Activated T-cell treated with anti-CD3 and anti-CD28 coated beads for 1 hour (primary cell): ENCODE measurements around the gene NOLC1.

Experiments
- DNase-seq: peaks from one replicate; pipeline ENCODE4 v3.0.0-alpha.2; 2020; ENCODE audit warnings: low read depth

NOLC1 gene

DNA sequence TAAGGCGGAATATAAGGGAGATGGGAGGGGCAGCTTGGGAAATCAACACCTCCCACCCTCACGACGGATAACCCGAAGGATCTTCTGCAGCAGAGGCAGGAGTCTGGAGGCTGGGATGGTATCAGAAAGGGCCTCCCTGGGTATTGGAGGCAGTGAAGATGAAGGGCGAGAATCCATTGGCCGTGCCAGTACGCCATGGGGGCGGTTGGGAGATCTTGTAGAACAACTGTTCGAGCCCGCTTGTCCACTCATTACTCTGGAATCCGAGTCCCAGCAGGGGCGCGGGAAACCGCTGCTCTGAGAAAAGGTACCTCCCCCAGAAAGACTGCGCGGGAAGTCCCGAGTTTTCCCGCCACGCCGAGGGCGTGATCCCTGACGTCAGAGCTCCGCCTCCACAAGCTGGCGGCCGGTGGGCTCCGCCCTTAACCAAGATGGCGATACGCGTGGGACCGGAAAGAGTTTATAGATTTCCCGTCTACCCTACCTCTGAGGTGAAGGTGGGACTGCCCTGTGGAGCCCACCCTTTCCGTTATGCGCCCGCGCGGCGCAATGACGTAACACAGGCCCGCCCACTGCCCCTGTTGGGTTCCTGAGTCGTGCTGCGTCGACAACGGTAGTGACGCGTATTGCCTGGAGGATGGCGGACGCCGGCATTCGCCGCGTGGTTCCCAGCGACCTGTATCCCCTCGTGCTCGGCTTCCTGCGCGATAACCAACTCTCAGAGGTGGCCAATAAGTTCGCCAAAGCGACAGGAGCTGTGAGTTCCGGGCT lies at the start of gene NOLC1:
TSS of gene NOLC1 (plus strand) at position 616 of the 771 bp plus-strand sequence. CDS start at position 638, 22 bp downstream.
- DNase-seq, result peak; percentile 99

DNA sequence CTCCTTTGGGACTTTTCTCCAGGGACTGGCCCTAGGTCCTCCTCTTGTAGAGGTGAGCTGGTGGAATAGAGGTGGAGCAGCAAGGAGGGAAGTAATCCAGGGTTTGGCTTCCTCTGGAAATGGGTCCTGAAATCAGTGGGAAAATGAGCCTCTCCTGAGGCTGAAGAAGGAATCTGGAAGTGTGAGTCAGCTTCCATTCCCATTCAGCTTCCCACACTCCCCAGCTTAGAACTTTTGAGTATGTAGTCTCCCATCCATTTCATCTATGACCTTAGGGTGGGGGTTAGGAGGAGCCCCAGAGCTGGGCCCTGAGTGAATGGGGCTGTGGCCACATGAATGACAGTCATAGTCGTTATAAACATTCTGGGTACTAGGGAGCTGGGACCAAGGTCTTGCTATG lies 49.8 kb upstream of the NOLC1 start:
- DNase-seq, result no peak

DNA sequence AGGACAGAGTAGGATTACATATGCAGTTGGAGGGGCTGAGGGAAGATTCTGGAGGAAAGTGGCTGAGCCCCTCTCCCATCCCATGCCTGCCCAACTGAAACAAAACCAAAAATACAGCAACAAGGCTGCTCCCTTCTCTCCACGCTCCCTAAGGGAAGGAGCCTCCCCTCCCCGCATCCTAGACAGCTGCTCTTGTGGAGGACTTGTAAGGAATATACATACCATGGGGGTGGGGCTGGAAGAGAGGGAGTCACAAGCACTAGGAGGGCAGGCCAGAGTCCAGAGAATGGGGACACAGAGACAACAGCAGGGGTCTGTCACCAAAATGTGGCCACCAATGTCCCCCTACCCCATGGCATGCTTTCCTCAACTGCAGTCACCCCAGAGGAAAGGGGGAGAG lies 45.2 kb upstream of the NOLC1 start:
- DNase-seq, result no peak

DNA sequence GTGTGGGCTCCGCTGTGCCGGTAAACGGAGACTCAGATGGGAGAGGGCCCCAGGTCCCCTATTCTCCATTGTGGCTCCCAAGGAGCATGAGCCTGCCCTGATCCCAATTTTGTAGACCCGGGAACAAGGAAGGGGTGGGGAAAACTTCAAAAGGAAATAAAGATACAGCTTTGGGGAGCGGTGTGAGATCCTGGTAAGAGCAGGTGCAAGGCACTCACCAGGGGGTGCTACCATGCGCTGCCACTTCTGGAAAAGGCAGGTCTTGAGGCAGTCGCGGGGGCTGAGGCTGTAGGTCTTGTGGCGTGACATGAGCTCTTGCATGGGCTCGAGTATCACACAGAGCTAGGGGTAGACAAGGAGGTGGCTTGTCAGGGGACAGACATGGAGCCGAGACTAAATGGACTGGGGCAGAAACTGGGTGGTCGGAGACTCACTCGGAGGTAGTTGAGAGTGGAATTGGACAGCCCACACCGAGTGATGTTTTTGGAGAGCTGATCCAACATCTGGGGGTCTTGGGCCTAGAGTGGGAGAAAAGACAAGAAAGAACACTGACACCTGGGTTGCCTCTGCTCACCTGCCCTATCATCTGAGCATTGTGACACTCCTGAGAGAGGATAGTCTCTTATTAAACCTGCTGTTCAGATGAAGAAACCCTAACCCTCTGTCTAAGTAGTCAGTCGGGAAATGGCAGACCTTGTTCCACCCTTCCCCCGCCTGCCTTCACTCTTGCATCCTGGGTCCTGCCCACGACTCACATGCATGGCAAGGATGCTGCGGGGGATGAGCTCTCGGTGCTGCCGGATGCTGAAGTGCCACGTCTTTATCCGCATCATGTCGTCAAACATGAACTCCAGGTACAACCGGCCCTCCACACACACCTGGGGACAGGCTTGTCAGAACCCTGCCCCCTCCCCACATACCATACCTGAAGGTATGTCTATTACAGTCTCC lies 42.7 kb upstream of the NOLC1 start:
- no peak for DNase-seq

DNA sequence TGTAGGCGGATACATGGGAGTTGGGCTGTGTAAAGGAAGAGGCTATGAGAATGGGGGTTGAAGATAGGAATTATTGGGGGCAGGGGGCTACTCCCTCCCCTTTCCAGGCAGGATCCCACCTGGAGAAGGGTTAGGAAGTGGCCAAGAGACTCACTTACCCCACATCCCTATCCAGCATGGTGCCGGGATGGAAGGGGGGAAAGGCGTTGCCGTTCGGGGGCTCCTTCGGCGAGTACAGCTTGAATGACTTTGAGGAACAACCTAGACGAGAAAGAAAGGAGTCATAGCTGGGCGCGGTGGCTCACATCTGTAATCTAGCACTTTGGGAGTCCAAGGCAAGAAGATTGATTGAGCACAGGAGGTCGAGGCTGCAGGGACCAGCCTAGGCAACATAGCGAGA lies 40.9 kb upstream of the NOLC1 start:
- no peak for DNase-seq

DNA sequence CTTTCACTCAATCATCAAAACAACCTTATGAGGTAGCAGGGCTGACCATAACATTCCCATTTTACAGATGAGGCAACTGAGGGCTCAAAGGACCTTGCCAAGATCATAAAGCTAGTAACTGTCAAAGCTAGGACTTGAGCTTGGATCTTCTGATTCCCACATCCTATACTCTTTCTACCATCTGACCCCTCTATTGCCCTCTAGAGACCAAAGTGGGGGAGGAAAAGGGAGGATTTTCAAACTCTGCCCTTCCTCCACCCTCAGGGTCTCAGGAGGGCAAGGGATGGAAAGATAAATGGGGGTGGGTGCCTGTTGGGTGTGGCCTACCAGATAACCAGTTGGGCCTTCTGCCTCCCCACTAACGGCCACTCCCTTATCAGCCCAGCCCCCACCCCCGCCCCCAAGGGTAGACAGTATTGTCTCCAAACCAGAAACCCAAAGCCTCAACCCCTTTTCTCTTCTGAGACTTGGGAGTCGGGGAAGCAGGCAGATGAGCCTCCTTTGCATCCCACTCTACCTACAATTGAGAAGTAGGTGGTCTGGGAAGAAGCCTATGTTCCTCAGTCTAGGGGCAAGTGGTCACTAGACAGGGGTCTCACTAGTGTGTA lies 39.9 kb upstream of the NOLC1 start:
- DNase-seq, result no peak

DNA sequence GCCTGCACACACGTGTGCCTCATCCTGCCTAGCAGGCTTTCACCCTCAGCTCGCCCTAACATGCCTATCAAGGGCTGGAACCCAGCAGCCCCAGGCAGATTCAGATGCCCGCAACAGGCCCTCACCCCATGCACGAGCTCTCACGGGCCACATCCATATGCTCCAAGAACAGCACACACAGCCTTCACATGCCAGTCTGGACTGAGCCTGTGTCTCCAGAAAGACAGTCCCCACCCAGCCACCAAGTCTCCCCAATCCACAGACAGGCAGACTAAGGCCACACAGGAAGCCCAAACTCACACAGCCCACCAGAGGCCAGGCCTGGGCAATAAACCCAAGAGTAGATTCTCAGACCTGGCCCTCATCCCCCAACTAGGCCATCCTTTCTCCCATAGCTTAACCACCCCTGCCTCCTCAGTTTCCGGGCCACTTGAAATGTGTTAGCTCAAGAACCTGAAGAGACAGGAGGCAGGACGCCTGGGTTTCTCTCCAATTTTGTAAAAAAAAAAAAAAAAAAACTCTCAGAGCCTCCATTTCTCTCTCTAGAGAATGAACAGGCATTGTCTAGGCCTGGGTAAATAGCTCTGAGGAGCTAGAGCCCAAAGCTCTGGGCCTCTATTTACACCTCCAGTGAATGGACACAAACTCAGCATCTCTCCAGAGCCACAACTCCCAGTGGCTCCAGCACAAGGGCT lies 38.8 kb upstream of the NOLC1 start:
- DNase-seq, result no peak

DNA sequence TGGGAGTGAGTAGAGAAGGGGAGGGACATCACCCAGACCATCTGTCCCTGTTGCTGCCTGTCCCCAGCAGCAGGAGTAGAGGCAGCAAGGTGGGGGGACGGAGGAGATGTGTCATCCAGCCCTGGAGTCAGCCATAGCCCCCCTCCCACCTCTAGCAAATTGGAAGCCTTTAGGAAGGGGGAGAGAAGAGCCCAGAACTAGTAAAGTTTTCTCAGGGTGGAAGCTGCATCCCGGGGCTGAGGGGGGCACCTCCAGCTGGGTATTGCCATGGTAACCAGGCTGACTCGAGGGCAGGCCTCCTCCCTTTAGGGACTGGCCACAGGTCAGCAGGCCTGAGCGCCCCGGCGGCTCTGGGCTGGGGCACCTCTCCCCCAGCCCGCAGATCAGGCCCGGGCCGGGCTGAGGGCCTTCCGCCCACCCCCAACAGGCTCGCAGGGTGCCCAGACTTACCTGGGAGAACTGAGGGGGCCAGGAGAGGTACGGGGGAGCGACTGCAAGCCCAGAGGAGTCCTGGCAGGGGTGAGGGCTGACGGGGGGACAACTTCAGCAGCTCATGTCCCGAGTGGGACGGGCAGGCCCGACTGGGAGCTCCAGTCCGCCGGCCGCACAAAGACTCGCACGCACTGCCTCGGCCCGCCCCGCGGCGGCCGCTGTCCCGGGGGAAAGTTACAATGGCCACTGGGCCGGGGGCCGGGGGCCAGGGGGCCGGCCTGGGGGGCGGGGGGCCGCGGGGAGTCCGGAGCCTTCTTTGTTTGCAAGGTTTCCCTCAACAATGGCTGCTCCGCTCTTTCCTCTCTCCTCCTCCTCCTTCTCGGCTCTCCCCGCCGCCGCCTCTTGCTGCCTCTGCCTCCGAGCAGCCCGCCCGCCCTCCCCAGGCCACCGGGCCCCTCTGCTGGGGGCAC lies 38.0 kb upstream of the NOLC1 start:
- no peak for DNase-seq

DNA sequence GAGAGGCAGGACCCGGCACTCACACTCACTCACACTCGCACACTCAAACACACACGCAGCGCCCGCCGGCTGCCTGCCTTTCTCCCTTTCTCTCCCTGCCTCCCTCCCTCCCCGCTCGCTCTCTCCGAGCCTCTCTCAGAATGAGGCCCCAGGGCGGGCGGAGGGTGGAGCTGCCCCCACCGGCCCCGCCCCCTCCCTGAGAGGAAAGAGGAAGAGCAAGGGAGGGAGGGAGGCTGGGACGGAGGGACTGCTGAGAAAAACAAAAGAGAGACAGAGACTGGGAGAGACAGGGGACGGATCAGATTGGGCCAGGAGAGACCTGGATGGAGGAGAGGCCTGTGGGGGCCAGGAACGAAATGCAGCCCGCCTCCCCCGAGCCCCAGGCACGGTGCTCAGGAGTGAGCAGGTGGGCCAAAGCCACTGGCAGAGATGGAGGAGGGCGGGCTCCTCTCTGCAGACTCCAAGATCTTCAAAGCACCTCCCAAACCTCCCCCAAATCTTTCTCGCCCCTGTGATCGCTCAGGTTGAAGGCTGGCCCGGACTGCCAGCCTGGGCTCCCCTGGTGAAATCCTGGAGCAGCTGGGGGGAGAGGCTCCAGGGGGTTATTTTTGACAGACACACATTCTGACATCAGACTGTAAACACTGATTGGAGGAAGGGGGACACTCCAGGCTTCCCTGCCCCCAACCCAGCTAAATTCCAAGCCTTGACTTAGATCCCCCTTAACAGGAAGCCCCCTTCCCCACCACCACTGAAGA lies 37.1 kb upstream of the NOLC1 start:
- DNase-seq, result peak; percentile 82

DNA sequence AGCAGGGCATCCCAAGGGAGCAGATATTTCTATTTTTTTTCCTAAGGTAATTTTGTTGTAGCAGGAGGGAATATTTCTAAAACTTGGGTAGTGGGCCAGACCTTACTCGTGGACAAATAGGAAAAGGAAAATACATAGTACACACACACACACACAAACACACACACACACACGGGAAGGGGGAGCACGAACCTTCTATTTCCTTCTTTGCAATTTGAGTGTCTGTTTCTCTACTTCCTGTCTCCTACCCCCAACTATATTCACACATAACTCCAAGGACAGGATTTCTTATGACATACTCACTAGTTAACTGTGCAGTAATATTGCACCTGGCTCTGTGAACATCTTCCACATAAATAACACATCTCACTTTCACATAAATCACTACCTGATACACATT lies 36.4 kb upstream of the NOLC1 start:
- DNase-seq, result no peak

DNA sequence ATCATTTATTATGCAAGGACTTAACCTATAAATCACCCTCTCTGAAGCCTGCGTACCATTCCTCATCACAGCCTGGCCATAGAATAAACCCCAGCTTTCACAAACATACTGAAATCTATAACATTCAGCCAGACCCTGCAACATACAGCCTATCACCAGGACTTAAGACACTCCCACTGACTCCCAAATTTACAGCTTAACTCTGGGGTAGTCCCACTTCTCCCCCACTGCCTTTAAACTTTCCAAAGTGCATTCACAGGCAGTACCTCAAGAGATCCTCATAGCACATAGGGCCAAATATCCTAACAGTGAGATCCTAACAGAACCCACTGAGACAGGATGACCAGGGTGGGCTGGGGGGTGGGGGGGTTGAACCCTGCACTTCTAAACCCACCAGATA lies 35.5 kb upstream of the NOLC1 start:
- DNase-seq, result no peak

DNA sequence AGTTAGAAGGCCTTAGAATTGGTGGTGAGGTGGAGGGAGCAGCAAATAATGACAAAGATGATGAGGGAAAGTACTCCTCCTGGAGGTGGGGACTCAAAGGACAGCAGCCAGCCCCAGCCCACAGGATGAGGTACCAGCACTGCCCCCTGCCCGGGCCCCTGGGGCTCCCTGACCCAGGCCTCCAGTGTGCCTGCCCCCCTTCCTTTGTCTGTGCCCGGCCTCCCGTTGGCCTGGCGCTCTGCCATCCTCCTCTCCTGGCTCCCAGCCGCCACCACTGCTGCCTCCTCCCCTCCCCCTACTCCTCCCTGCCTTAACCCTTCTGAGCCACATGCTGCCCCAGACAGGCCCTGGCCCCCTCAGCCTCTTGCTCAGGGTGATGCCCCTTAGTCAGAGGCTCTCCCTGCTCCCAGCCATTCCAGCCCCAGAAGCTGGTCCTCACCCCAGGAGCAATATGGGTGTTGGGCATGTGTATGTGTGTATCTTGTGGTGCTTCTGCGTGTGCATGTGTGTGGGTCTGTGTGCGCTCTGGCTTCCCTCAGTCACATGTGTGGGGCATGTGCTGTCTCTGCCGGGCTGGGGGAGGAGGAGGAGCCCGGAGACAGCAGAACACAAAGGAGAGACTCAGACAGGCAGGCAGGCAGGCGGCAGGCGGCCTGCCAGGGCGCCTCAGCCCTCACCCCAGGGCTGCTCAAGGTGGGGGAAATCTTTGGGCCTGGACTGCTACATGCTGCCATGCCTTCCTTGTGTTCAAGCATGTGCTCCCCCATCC lies 34.6 kb upstream of the NOLC1 start:
- DNase-seq, result peak; percentile 42

DNA sequence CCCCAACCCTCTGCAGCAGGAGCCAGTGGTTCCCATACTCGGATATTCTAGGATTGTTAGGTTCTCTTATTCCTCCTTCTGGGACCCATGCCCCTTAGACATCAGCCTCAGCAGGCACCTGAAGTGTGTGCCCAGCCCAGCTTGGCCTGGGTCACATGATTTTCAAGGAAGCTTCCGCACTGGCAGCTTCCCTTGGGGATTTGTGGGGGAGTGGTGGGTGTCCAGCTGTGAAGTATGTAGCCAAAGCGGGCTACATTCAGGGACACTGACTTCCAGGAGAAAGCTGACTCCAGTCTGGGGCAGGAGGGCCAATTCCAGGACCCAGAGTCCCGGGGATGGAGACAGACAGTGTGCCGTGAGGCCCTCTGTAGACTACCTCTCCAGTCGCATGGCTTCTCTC lies 33.3 kb upstream of the NOLC1 start:
- DNase-seq, result no peak

DNA sequence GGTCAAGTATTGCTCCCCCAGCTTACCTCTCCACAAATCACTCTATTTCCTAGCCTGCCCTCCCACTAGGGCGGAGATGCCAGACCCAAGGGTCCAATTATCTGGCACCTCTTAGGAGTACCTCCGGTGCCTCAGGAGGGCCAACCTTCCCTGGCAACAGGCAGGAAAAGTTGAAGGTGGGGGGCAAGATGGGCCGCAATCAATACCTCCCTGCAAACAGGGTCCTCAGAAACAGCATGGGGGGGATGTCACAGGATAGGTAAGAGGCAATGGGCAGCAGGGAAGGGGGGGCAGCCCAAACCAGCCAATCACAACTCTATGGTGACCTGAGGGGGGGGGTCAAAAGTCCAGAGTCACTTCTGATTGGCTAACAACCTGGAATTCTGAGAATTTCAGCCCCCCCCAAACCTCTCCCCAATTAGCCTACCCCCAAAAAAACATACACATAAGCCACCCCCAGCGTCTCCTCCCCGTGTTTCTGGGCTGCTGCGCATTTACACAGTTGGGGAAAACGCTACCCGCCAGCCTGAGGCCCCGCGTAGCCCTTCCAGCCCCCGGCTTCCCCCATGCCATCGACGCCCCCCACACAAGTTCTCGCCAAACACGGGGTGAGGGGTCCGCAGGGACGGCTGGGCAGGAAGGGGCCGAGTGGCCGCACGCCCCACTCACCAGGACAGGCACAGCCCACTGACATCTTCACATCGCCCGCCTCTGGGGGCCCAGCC lies 32.6 kb upstream of the NOLC1 start:
- no peak for DNase-seq

DNA sequence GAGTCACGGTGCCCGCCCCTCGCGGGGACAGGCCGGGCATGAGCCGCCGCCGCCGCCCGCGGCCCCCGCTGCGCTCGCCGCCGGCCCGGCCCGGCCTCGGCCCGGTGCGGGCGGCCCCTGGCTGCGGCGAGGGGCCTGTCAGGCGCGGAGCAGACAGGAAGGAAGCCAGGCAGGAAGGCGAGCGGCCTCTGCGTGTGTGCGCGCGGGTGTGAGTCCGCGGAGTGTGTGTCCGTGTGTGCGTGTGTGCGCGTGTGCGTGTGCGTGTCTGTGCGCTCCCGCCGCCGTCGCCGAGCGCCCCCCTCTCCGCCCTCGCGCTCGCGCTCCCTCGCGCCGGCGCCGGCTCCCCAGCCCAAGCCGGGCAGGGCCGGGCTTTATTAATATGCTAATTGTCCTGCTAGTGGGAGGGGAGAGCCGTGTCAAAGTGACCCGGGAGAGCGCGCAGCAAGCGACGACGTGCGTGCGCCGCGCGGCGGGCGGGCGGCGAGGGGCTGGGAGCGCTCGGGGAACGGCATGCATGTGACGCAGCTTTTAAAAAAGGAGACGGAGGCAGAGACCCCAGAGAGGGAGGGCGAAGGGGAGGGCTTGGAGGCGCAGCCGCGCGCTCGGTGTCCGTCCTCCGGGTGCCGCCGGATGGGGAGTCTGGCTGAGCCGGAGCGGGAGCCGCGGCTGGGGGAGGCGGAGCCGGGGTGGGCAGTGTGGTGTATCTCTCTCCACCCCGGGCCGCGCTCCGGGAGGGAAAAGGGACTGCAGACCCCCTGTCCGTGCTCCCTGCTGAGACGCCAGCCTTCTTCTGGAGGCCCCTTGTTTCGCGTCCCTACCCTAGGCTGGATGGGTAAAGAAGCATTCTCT lies 31.8 kb upstream of the NOLC1 start, which contains the start of gene LDB1:
TSS of gene LDB1 (minus strand) at position 227 of the 849 bp plus-strand sequence. CDS start 258 bp downstream, outside the sequence.
- peak; percentile 49 for DNase-seq

DNA sequence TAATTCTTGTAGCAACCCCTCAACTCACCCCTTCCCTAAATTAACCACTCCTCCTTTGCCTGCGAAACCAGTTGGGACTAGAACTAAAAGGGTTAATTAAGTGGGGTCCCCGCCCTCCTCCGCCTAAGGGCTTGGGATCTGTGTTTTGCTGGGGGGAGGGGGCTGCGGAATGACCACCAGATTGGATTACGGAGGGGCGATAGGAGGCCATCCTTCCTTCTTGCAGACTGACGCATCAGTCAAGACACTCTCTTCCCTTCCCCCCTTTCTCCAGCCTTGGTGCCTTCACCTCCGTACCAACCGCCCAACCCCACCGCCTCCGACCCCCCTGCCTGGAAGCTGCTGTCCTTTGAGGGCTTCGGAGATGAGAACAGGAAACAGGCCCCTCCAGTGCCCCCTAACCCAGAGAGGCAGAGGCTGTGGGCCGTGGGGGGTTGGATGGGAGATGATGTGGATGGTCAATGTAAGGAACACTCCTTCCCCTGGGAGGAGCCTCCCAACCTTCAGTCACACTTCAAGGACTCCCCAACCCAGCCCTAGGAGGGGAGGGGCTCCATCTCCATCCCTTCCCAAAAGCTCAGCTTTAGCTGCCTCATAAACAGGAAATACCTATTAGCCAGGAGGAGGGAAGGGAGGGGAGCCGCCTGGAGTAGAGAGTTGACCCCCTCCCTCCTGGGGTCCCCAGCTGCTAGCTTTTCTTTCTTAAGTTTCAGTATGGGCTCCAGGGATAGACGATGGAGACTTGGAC lies 31.0 kb upstream of the NOLC1 start:
- no peak for DNase-seq
